ENCODE measurements around the gene WDR72.
"Not testable (repeated sequence)": the region's sequence is repeated elsewhere in the genome, so short reads cannot be mapped to it uniquely, and the experiment has no call there.

WDR72 gene

DNA sequence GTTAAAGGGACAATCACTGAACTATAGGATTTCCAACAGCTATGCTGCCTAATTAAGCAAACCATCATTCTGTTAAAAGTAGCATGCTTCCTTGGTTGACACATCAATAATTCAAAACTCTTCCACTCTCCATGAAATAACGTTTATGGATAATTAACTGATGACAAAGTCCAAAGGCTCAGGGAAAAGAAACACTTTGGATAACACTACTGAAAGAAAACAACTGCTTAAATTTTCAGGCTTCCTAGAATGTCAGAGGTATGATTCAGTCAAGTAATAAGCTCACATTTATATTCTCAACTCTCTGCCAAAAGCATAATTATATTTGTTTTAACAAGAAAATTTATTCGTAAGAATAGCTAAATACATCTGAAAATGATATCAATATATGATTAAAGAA lies 49.6 kb downstream of the WDR72 start:
- DNase-seq (ENCODE audit: low read depth in 3 of 3) = no peak

DNA sequence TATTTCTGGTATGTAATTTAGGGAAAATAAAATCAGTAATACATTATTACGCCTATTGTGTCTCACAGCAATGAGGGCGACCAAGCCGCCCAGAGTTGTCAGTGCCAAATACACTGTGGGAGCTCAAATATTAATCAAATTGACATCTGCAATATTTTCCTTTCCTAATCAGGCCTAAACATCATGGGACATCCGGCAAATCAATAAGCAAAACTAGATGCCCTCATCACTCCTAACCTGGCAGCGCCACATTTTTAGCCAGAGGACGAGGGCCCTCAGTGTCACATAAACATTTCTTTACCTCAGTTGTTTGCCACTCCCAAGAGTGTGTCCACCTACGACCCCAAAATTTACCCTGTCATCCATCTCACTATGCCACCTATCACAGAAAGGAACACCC lies 64.1 kb downstream of the WDR72 start:
- no peak for DNase-seq (ENCODE audit: low read depth in 3 of 3)

DNA sequence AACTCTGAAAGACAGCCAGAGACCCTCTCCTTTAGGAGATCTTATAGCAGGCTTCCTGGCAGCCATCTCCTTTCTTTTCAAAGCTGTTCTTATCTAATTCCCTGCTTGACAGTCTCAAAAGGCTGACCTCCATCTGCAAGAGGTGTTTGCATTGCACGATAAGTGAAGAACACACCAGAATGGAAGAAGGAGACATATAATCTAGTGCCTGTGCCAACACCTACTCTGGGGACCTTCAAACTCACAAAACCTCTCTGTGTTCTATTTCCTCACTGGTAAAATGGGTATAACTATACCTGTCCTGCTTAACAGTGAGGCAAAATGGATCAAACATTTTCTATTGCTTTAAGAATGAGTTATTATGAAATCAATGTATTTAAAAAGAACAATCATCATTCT lies 65.0 kb downstream of the WDR72 start:
- DNase-seq (ENCODE audit: low read depth in 3 of 3) = no peak

DNA sequence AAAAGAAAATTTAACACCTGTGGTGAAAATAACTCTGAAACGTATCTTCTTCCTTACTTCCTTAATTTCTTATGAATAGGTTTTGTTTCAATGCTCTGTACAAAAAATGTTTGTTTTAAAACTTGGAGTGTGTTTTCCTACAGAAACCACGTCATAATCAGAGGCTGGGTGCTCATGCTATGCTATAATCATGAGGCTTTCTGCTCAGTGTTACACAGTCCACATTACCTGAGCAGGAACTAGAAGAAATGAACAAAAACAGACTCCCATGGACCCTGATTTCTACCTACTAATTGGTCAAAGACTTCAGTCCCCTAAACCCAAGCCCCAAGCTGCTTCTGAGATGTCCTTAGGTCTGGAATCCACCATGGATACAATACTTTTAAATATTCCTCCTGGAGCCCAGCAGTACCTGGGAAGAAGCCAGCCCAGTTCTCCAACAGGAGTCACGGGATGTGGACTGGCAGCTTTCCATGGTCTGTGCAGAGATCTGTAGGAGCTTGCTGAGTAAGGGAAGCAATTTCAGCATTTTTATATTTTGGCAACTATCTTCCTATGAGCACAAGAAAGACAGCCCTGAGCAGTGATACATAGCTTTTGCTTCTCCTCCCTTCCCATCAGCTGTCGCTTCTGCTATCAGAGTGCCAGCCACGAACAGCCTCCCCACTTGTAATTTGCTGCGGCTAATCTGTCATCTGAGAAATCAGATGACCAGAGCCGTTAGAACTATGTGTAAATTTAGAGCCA lies 65.6 kb downstream of the WDR72 start:
- no peak for DNase-seq (ENCODE audit: low read depth in 3 of 3)

DNA sequence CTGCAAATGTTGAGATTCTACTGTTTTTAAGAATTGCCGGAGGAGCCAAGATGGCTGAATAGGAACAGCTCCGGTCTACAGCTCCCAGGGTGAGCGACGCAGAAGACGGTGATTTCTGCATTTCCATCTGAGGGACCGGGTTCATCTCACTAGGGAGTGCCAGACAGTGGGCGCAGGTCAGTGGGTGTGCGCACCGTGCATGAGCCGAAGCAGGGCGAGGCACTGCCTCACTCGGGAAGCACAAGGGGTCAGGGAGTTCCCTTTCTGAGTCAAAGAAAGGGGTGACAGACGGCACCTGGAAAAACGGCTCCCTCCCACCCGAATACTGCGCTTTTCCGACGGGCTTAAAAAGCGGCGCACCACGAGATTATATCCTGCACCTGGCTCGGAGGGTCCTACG lies 75.3 kb downstream of the WDR72 start:
- not testable (repeated sequence) for DNase-seq (ENCODE audit: low read depth in 3 of 3)

DNA sequence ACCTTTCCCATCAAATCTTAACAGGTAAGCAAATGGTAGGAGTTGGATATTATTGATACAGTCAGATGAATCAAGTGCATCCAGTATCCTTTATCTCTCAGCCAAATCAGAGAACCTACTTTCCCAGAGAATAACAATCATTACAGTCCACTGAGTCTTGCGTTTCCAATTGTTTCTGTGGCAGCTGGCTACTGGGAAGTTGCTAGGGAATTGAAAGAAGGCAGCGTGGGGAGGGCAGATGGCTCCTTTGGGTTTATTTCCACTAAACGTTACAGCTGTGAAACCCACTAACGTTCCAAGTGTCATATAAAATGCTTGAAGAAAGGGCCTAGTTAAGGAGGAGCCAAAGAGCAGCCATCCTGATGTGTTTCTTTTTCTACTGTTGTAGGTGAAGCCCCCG lies 78.4 kb downstream of the WDR72 start:
- no peak for DNase-seq (ENCODE audit: low read depth in 3 of 3)

DNA sequence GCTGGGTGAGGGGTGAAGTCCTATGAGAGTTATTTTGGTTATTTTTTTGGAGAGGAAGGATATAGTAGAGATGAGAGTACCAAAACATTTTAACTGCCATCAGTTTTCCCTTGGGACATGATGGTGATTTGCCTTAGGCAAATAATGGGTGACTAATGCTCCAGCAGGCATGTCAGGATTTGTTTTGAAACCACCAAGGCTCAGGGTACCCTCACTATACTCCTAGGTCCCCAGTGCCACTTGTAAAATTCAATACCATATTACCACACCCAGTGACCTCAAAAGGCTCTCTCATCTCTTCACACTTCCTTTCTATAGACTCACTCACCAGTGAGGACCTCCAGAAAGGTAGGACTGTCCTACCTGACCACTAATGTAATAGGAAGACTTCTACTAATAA lies 83.6 kb downstream of the WDR72 start:
- no peak for DNase-seq (ENCODE audit: low read depth in 3 of 3)

DNA sequence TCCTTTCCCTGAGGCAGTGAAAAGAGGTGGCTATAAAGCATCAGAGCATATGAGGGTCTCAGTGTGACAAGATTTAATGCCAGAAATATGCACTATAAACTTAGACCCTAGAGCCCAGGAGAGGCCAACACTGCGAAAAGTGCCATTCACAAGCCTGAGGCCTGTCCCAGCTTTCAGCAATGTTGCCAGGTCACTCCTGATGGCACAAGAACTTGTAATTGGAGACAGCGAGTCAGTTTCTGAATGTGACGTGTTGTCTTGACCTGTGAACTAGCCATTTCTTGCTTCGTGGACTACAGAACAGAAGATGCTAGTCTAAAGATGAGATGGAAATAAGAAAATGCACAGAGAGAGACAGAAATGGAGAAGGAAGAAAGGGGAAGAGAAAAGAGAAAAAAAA lies 87.9 kb downstream of the WDR72 start:
- DNase-seq (ENCODE audit: low read depth in 3 of 3) = no peak

DNA sequence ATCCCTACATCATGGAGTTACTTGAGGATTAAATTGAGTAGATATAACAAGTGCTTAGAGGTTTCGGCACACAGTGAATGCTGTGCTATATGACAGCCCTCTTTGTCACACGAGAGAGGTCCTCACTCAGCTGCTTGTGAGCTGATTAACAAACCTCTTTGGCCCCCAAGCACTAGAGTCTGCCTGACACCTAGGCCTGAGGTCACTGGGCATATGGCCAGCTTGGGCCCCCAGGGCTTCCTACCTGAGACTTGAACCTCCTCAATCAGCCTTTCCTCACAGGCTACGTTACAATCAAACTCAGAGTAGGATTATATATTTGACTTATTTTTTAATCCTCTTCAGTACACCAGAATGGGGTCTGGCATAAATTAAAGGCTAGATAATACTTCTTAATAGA lies 88.8 kb downstream of the WDR72 start:
- no peak for DNase-seq (ENCODE audit: low read depth in 3 of 3)

DNA sequence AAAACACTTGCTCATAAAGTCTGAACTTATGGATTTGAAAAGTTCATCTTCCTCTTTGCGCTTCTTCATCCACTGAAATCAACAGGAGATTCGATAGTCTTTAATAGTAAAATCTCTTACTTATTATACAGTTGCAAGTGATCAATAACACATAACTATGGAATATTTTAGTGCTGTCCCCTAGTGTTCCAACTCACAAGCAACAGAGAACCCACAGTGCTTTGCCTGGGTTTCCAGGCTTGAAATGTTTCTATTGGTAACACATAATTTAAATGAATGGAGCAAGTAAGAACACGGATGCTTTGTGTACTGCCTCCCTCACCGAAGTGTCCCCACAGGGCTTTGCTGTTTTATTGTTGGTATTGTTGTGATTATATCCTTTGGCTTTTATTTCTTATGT lies 93.5 kb downstream of the WDR72 start:
- no peak for DNase-seq (ENCODE audit: low read depth in 3 of 3)

DNA sequence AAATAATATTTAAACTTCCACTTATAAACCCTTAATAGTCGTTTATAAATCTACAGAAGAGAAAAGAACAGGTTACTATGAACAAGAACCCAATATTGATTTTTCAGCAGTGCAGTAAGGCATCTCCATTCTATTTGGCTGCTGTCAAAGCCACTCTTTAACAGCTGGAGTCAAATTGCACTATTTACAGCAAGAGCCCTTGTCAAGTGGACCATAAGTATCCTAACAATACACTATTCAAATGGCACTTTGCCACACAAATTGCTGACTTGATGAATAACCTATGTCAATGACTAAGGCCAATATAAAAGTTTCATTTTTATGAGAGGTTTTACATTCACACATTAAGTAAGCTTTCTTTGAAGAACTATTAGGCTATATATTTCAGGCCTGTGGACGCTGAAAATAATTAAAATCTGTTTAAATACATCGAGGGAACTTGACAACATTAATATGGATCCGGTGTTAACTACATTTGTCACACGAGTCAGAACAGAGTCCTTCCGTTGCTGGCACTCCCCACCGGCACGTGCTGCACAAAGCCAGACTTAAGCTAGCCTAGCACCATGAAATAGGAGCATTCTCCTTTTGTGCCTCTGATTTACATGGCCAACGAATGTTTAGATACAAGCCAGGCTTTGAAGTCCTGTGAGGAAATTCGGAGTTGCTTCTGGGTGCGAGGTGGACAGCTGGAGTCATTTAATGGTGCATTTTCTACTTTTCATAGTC lies 100.5 kb downstream of the WDR72 start:
- DNase-seq (ENCODE audit: low read depth in 3 of 3) = no peak

DNA sequence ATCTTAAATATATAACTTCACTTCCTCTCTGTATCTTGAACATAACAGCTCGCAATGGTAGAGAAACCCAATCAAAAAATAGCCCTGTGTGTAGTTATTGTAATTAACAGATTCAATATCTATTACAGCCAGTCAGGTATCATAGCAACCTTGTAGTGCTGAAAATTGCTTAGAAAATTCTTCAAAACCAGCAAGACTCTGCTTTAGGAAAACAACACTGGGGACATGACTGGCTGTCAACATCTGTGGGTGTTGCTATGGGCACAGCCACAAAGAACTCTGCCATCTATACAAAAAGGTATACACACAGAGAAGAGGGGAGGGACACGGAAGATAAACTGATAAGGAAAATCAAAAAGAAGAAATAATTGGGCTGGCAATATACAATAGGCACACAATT lies 101.2 kb downstream of the WDR72 start:
- no peak for DNase-seq (ENCODE audit: low read depth in 3 of 3)

DNA sequence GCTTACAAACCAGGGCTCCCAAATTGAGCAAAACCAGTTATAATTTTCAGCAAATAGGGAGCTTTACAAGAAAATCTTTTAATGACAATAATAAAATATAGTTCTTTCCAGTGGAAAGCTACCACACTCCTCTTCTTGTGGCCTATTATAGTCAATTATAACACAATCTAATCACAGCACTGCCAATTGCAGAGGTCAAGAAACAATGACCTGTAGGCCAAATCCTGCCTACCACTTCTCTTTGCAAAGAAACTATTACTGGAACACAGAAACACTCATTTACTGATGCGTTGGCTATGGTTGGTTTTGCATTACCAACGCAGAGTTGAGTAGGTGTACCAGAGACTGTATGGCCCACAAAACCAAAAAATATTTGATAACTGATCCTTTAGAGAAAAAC lies 110.5 kb downstream of the WDR72 start:
- no peak for DNase-seq (ENCODE audit: low read depth in 3 of 3)

DNA sequence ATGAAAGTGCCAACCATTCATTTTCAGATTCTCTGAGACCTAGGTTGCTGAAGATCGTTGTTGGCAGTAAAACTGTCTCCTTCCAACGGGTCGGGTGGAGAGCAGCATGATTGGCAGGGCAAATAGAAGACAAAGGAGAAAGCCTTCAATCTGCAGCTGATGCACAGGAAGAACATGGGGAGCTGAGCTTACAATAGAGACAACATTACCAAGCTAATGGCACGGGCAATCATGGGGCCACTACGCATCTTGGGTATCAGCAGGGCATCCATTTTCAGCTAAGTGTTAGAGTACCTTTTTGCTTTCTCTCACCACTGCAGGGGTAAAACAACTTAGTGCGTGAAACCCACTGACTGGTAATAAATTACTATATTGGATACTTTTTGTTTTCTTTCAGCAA lies 114.8 kb downstream of the WDR72 start:
- DNase-seq (ENCODE audit: low read depth in 3 of 3) = no peak

DNA sequence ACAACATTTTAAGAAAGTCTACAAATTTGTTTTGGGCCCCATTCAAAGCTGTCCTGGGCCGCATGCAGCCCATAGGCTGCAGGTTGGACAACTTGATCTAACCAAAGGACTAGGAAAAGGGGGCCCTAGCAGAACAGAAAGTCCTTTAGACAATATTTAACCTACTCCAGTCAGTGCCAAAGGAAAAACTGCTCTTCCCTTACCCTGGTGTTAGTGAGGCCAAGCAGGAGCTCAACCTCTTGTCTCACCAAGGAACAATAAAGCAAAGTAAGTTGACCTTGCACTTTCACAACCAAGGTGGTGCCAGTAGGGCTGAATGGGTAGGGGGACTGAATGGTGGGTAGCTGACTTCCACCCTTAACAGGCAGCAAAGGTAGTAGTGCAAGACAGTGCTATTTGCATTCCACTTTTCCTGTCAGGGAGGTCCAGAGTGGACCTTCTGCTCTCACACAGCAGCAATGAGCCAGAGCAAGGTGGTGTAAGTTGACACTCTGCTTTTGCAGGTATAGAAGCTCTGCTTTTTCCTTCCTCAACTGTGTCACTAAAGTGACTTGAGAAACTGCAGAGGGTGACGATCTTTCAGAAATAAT lies 124.9 kb downstream of the WDR72 start:
- DNase-seq (ENCODE audit: low read depth in 3 of 3) = no peak

DNA sequence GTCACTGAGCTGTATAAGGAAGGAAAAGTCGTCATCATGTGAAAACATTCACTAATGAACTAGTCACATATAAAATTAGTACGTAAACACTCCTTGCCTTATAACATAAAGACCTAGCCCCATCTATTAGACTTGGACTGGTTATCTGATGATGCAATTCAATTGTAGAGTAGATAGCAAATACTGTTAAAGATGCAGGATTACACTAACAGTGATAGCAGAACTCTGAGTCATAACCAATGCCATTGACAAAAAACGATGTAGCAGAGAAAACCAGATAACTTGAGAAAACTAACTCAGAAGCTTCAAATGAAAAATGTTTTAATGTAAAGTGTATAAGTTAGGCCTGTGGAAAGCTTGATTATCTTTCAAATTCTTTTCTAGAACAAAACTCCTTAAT lies 132.2 kb downstream of the WDR72 start:
- no peak for DNase-seq (ENCODE audit: low read depth in 3 of 3)

DNA sequence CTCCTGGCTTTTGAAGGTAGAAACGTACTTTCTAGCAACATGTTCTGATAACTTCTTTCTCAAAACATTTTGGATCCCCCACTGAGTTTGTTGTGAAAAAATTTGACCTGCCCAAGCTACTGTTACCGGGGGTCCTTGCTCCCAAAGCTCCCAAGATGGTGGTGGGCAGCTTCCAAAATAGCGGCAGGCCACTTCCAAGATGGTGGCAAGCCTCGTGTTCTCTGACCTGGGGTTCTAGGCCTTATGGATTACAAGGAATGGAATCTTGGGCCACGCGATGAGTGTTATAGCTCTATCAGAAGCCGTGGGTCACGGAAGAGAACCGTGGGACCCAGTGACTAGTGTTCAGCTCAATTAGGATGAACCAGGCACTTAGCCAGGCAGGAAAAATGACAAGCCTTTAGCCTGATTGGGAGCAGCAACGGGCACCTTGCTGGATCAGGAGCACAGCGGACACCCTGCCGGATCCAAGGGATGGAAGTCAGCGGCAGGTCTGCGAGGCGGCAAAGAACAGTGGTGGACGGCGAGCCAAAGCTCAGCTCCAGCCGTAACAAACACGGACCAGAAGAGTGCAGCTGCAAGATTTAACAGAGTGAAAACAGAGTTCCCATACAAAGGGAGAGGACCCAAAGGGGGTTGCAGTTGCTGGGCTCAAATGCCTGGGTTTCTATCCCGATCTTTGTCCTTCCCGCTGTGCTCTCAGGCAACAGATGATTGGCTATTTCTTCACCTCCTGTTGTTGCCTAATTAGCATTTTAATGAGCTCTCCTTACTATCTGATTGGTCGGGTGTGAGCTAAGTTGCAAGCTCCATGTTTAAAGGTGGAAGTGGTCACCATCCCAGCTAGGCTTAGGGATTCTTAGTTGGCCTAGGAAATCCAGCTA lies 133.3 kb downstream of the WDR72 start:
- DNase-seq (ENCODE audit: low read depth in 3 of 3) = no peak

DNA sequence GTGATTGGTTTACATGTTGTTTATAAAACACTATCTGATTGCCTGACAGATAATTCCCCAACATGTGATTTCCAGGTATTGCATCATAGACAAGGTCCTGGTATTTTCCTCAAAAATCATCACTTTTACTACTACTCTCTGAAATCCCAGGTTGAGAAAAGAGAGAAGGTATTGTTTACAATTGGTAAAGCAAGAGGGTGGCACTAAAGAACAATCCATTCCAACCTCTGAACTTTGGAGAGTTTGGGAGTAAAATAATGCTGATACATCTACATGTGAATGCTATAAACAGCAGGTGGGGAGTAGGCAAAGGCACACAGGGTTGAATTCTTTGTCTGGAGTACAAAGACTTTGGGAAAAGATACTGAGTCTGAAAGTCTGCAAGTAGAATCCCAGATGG lies 134.2 kb downstream of the WDR72 start:
- DNase-seq (ENCODE audit: low read depth in 3 of 3) = no peak

DNA sequence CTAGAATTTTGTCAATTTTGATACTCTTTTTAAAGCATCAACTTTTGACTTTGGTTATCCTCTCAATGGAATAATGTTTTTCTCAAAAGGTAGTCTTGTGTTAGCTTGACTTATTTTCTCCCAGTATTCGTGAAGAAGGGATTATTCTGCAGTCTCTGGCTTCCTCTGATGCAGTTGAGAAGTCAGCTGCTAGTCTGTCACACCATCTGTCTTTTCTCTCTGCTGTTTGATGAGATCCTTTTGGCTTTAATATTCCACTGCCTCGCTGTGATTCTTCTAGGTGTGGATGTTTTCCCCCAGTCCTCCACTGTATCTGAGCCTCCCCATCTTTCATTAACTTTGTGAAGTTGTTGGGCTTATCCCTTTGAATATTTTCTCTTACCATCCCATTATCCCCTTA lies 141.0 kb downstream of the WDR72 start:
- DNase-seq (ENCODE audit: low read depth in 3 of 3) = no peak

DNA sequence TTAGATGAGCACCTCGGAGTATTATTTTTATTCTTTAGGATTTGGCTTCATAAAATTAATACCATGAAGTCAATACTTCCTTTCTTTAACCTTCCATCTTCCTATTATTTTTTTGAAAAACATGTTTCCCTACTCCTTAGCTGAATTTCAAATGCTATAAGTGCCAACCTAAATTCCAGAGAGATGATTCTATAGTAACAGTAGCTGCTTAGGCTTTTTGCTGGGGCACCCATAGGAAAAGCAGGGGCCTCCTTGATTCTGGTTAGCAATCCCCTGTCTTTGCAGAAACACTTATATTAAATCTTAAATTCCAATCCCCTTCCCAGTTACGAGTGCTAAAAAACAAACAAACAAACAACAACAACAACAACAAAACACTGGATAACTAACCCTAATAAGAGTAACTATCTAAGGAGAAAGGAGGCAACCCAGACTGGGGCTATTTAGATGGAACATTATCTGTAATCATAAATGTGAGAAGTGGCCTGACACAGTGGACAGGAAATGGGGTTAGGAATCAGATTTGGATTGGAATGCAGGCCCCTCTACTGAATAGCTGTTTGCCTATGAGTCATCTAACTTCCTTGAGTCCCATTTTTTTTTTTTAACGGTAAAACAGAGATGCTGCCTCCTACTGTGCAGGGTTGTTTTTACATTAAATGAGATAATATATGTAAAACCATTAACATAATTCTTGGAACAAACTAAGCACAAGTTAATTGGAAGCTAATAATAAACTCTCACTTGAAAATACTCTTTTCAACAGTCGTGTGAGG lies 148.1 kb downstream of the WDR72 start:
- DNase-seq (ENCODE audit: low read depth in 3 of 3) = no peak

DNA sequence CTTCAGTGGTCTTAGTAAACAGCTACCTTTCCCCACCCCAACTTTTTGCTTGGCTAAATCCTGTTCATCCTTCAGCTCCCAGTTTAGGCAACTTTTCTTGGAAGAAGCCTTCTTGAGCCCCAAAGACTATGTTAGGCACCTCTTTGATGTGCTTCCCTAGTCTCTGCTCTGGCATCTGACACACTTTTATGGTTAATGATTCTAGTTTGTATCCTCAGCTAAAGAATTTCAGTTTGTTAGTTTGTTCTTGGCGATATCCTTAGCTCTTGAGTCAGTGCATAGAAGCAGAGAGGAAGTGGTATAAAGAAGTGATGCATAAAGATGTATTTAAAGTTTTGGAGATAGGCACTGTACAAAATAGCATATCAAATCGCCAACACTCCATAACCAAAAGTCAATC lies 168.4 kb downstream of the WDR72 start:
- no peak for DNase-seq (ENCODE audit: low read depth in 3 of 3)

DNA sequence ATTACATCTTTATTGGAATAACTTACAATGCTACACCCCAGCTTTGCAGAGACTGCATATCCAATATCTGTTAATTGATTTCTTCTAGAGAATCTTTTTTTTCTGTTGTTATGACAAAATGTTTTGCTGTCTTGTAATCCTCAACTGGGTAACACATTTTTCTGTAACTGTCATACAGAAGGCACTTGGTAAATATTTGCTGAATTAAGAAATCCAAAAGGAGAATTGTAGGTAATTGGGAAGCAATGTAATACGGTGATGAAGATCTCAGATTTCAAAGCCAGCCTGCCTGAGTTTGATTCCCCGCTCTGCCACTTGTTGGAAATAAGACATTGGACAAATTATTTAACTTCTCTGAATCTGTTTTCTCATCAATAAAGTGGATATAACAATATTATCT lies 169.1 kb downstream of the WDR72 start:
- DNase-seq (ENCODE audit: low read depth in 3 of 3) = no peak
